Measurements from ENCODE around the gene MRPS17. TPM values are rescaled to one million over a fixed set of nuclear protein-coding genes. Genes with fewer than 3 reads are reported as not detected.

The MRPS17 gene
- total and polyA plus RNA-seq, 9 of the 15 experiments (the other 6 are each of a cell fraction or from before 2014, with no cell fraction given): 25.9 to 99.3 (median 43.9) TPM

GRCh38 chr7:55903985-55904759 lies 47.5 kb upstream of the MRPS17 start (continued):
- TF ChIP-seq, protein P1, sequence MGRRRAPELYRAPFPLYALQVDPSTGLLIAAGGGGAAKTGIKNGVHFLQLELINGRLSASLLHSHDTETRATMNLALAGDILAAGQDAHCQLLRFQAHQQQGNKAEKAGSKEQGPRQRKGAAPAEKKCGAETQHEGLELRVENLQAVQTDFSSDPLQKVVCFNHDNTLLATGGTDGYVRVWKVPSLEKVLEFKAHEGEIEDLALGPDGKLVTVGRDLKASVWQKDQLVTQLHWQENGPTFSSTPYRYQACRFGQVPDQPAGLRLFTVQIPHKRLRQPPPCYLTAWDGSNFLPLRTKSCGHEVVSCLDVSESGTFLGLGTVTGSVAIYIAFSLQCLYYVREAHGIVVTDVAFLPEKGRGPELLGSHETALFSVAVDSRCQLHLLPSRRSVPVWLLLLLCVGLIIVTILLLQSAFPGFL (CRISPR knock-in tag; IDR thresholded peaks at IDR 0.05): no peak

DNA sequence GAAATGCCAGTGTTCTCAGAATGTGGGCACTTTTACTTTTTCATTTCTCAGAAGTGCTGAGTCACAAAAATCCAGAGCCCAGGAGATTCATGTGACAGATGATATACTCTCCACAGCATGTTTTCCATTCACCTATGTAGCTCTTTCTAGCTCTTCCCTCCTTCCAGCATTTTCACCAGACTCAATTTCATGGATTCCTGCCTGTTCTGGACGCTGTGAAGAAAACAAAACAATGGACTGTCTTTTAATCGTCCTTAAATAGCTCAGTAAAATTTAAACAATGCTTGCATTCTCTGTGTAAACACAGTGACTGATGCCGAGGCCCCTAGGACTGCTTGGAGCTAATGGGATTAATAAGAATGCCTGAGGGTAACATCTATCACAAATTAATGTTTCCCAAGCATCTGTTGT lies 38.9 kb upstream of the MRPS17 start:
- Histone ChIP-seq H4K20me1 (replicated peaks; ENCODE audit: control insufficient read depth, insufficient read depth, low read length) (no peaks in the 10 kb centered on the region), H3K9ac (ENCODE audit: insufficient read depth in 1 of 2, low read depth in 2 of 2, low read length in 2 of 2) (no peak overlapping the region), H3K9me3 (replicated peaks; ENCODE audit: control insufficient read depth, insufficient read depth, low read depth, low read length) (no peaks in the 10 kb centered on the region), H3K36me3 (ENCODE audit: control insufficient read depth, insufficient read depth, low read length) (no peaks in the 10 kb centered on the region), H2AFZ (ENCODE audit: low read depth, low read length) (no peak overlapping the region), H3K4me2 (ENCODE audit: insufficient read depth, low read length) (no peak overlapping the region), H3K9me1 (ENCODE audit: control insufficient read depth, insufficient read depth, low read length) (no peaks in the 10 kb centered on the region), H3K4me3 (no peak overlapping the region), H3K27me3 (ENCODE audit: control insufficient read depth in 2 of 2, insufficient read depth in 2 of 2, low read length in 2 of 2) (no peaks in the 10 kb centered on the region), H3K27ac (ENCODE audit: extremely low read depth, low read depth, low read length) (no peak overlapping the region), H3K79me2 (ENCODE audit: control insufficient read depth, insufficient read depth, low read length) (no peaks in the 10 kb centered on the region), H3K4me1 (replicated peaks in 1 of 2; ENCODE audit: control insufficient read depth in 2 of 2, insufficient read depth in 2 of 2, low read length in 2 of 2) (no peaks in the 10 kb centered on the region)
- no peak for FAIRE-seq
- intact Hi-C loops (cut with micrococcal nuclease) (no loop called here), in situ Hi-C loops (cut with MboI) (no loop called here)
- no peak for ATAC-seq
- WGBS (ENCODE audit: insufficient coverage, low coverage, missing lambda C conversion rate): 24% methylated on average over 3 of the region's 3 CpGs
- no TSS peak for BruUV-seq (replicated peaks)
- no peak for DNase-seq (ENCODE audit: extremely low read depth in 1 of 4, low spot score in 3 of 4)
- ChIA-PET CTCF (ENCODE audit: low intra/inter-chr PET ratio) (no interaction called here), POLR2A (no interaction called here)
- TF ChIP-seq, protein P2, sequence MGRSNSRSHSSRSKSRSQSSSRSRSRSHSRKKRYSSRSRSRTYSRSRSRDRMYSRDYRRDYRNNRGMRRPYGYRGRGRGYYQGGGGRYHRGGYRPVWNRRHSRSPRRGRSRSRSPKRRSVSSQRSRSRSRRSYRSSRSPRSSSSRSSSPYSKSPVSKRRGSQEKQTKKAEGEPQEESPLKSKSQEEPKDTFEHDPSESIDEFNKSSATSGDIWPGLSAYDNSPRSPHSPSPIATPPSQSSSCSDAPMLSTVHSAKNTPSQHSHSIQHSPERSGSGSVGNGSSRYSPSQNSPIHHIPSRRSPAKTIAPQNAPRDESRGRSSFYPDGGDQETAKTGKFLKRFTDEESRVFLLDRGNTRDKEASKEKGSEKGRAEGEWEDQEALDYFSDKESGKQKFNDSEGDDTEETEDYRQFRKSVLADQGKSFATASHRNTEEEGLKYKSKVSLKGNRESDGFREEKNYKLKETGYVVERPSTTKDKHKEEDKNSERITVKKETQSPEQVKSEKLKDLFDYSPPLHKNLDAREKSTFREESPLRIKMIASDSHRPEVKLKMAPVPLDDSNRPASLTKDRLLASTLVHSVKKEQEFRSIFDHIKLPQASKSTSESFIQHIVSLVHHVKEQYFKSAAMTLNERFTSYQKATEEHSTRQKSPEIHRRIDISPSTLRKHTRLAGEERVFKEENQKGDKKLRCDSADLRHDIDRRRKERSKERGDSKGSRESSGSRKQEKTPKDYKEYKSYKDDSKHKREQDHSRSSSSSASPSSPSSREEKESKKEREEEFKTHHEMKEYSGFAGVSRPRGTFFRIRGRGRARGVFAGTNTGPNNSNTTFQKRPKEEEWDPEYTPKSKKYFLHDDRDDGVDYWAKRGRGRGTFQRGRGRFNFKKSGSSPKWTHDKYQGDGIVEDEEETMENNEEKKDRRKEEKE (IDR thresholded peaks at IDR 0.05; ENCODE audit: borderline replicate concordance in 1 of 2, control insufficient read depth in 1 of 2, low read depth in 2 of 2, low read length in 1 of 2): no peak
- peak; percentile 43; the same call in 1 of the 2 replicates for TF ChIP-seq BACH1 (tag; IDR thresholded peaks at IDR 0.05)
- TF ChIP-seq HLTF (IDR thresholded peaks at IDR 0.05): no peak
- no peak for TF ChIP-seq ZSCAN32 (CRISPR knock-in tag; IDR thresholded peaks at IDR 0.05)
- peak; percentile 79 for TF ChIP-seq MAFG (tag; conservative IDR thresholded peaks at IDR 0.05)
- peak; percentile 72; the same call in 1 of the 2 replicates for TF ChIP-seq MAFF (IDR thresholded peaks at IDR 0.05; ENCODE audit: low read length)
- peak; percentile 87 for TF ChIP-seq C11orf30 (IDR thresholded peaks at IDR 0.05; ENCODE audit: low read depth)
- TF ChIP-seq MAFK (IDR thresholded peaks at IDR 0.05; ENCODE audit: low read length): peak; percentile 57; the same call in 1 of the 2 replicates
- peak; percentile 90 for TF ChIP-seq ZNF316 (IDR thresholded peaks at IDR 0.05)
- TF ChIP-seq ZNF23 (CRISPR knock-in tag; IDR thresholded peaks at IDR 0.05): no peak
- peak; percentile 64; the same call in 1 of the 2 replicates for TF ChIP-seq NFE2 (IDR thresholded peaks at IDR 0.05; ENCODE audit: low read depth)
- no peak for TF ChIP-seq DACH1 (IDR thresholded peaks at IDR 0.05; ENCODE audit: partially characterized antibody)
- TF ChIP-seq RFX1 (IDR thresholded peaks at IDR 0.05): no peak
- TF ChIP-seq, protein P1 (CRISPR knock-in tag; IDR thresholded peaks at IDR 0.05): no peak
- no peak for TF ChIP-seq ZKSCAN1 (IDR thresholded peaks at IDR 0.05; ENCODE audit: low read depth, low read length)
- no peak for TF ChIP-seq PHTF2 (CRISPR knock-in tag; IDR thresholded peaks at IDR 0.05)
